Measurements from ENCODE around the gene DMXL1. TPM values are rescaled to one million over a fixed set of nuclear protein-coding genes. Genes with fewer than 3 reads are reported as not detected.

The DMXL1 gene
- total RNA-seq, 1 donor from 2014 or later: 35.0 TPM

DNA sequence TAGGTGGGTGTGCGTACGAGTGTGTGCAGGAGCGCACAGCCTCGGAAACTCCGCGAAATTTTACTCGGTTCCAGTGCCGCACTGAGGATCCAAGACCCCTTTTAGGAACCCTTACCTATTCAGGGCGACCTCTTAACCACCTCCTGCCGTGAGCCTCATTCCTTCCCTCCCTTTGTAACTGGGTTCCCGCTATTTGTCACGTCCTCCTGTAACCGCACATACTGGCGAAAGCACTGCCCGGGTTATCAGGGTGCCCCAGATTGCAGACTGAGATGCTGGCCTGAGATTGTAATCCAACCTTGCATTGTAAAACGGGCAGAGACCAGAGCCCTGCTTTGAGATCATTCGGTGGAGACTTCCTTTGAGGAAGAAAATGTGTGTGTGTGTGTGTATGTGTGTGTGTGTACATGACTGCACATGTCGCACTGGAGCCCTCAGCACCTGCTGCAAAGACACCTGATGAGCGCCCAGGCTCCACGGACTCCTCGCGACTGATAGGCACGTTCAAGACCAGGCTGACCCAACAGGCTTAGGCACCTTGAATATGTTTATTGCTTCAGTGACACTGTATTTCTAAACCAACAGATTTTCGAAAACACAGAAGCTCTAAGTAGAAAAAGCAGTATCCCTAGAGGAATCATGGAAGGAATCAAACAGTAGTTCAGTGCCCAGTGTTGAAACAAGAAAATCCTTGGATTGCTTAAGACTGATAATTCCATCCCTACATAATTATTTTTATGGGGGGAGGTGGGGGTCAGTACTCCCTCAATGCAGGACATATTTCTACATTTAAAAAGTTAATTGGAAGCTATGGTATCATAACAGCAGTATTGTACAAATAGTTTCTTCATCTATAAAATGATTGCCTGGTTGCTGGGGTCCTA lies 198.4 kb downstream of the DMXL1 start:
- peak overlapping the region; percentile 93 for H3K27ac Mint-ChIP-seq (ENCODE audit: unreplicated experiment)
- H3K4me1 Mint-ChIP-seq (ENCODE audit: low read depth): peaks cover 57% of the 10 kb centered on the region
- TF ChIP-seq, protein P1, sequence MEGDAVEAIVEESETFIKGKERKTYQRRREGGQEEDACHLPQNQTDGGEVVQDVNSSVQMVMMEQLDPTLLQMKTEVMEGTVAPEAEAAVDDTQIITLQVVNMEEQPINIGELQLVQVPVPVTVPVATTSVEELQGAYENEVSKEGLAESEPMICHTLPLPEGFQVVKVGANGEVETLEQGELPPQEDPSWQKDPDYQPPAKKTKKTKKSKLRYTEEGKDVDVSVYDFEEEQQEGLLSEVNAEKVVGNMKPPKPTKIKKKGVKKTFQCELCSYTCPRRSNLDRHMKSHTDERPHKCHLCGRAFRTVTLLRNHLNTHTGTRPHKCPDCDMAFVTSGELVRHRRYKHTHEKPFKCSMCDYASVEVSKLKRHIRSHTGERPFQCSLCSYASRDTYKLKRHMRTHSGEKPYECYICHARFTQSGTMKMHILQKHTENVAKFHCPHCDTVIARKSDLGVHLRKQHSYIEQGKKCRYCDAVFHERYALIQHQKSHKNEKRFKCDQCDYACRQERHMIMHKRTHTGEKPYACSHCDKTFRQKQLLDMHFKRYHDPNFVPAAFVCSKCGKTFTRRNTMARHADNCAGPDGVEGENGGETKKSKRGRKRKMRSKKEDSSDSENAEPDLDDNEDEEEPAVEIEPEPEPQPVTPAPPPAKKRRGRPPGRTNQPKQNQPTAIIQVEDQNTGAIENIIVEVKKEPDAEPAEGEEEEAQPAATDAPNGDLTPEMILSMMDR (IDR thresholded peaks at IDR 0.05): no peak
- H3K36me3 Mint-ChIP-seq (ENCODE audit: low read depth): no peaks in the 10 kb centered on the region
- H3K9me3 Mint-ChIP-seq (ENCODE audit: low read depth): no peaks in the 10 kb centered on the region
- peak overlapping the region; percentile 97 for H3K4me3 Mint-ChIP-seq (ENCODE audit: unreplicated experiment)
- no peaks in the 10 kb centered on the region for H3K27me3 Mint-ChIP-seq (ENCODE audit: low read depth)
- DNase-seq (ENCODE audit: low spot score): no peak

DNA sequence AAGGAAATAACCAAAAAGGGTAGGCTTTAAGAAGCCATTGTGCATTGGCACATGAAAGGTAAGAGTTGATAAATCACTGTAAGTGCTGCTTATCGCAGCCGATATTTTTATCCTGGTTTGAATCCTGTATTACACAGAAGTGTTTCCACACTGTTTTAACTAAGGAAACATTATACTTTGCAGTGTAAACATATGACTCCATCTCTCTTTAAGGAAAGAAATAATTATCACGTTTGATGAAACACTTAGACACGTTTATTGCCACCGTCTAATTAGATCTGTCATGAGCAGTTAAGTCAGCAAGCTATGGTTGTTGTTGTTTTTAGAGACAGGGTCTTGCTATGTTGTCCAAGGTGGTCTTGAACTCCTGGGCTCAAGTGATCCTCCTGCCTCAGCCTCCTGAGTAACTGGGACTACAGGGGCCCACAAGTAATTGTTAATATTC lies 199.3 kb downstream of the DMXL1 start:
- no peak for DNase-seq (ENCODE audit: low spot score)
- TF ChIP-seq, protein P1 (IDR thresholded peaks at IDR 0.05): no peak
- peaks cover 63% of the 10 kb centered on the region for H3K4me1 Mint-ChIP-seq (ENCODE audit: low read depth)

DNA sequence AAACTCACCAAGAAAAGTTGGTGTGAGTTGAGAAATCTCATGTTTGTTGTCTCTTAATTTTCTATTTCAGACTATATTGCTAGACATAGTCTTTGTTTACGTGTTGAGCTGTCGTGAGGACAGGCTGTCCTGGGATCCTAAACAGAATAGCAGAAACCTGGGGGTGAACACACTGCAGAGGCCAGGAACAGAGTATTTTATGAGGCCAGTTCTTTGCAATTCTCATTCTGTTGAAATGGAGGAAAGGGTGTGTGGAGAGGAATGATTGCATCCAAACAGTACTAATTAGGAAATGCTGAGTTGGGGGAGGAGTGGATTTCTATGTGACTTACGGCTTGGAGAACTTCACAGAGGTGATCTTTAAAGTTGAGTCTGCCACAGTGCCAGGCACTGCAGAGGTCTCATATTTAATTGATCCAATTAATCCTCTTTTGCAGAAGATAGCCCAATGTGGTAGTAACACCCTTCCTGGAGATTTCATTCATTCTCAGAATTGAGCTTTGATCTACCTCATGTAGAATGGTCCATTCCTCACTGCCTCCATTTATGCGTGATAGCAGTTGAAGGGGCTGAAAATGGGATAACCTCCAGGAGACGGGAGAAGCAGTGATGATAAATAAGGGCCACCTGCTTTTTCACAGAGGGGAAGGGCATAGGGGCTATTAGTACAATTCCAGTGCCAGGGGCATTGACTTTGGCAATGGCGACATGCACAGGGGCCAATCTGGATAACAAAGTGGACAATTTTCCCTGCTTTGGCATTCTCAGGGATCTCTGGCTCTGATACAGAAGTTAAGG lies 200.3 kb downstream of the DMXL1 start:
- peaks cover 70% of the 10 kb centered on the region for H3K4me1 Mint-ChIP-seq (ENCODE audit: low read depth)
- H3K36me3 Mint-ChIP-seq (ENCODE audit: low read depth): no peaks in the 10 kb centered on the region
- H3K27ac Mint-ChIP-seq (ENCODE audit: unreplicated experiment): no peak overlapping the region
- no peaks in the 10 kb centered on the region for H3K9me3 Mint-ChIP-seq (ENCODE audit: low read depth)
- TF ChIP-seq, protein P1 (IDR thresholded peaks at IDR 0.05): no peak
- DNase-seq (ENCODE audit: low spot score): no peak
- H3K4me3 Mint-ChIP-seq (ENCODE audit: unreplicated experiment): no peak overlapping the region
- H3K27me3 Mint-ChIP-seq (ENCODE audit: low read depth): no peaks in the 10 kb centered on the region

More for the DNA sequence above, 199.3 kb downstream of the DMXL1 start:
- Mint-ChIP-seq H3K9me3 (ENCODE audit: low read depth) (no peaks in the 10 kb centered on the region), H3K27ac (ENCODE audit: unreplicated experiment) (no peak overlapping the region), H3K27me3 (ENCODE audit: low read depth) (no peaks in the 10 kb centered on the region), H3K4me3 (ENCODE audit: unreplicated experiment) (peak overlapping the region; percentile 97), H3K36me3 (ENCODE audit: low read depth) (no peaks in the 10 kb centered on the region)

- H3K9me3 Mint-ChIP-seq (ENCODE audit: low read depth): no peaks in the 10 kb centered on the region
- no peak overlapping the region for H3K4me3 Mint-ChIP-seq (ENCODE audit: unreplicated experiment)
- TF ChIP-seq, protein P1 (IDR thresholded peaks at IDR 0.05): no peak
- no peak overlapping the region for H3K27ac Mint-ChIP-seq (ENCODE audit: unreplicated experiment)
- H3K36me3 Mint-ChIP-seq (ENCODE audit: low read depth): no peaks in the 10 kb centered on the region
- H3K27me3 Mint-ChIP-seq (ENCODE audit: low read depth): no peaks in the 10 kb centered on the region
- peaks cover 70% of the 10 kb centered on the region for H3K4me1 Mint-ChIP-seq (ENCODE audit: low read depth)
- no peak for DNase-seq (ENCODE audit: low spot score)
Observed at GRCh38 chr5:119271758-119272730, 201.2 kb downstream of the DMXL1 start.

Measured in chondrocyte (in vitro differentiated cells).